ENCODE measurements around the gene SLC45A2. TPM values are rescaled to one million over a fixed set of nuclear protein-coding genes. Genes with fewer than 3 reads are reported as not detected.

SLC45A2 gene
- total RNA-seq, 1 donor from 2014 or later, result not detected

DNA sequence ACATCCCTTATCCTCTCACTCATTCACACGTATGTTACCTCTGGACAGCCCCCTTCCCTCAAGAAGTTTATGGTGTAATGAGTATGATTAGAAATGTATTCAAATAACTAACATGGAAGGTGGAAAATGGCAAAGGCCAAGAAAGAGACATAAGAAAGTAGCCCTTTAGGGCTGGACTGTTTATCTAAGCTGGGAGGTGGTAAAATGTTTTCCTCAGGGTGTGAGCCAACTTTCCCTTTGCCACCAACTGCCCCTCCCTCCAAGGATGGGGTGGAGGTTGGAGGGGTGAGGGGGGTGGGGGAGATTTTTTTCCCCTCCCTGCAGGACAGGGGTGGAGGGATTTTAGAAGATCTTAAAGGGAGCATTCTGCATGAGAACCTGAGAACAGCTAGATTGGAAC lies 8.2 kb downstream of the SLC45A2 start:
- H3K27ac Mint-ChIP-seq, result no peak overlapping the region
- Histone ChIP-seq H3K36me3 (no peaks in the 10 kb centered on the region), H3K79me2 (ENCODE audit: low read depth) (no peaks in the 10 kb centered on the region), H3K4me2 (peak overlapping the region; percentile 20), H3K9ac (no peak overlapping the region), H3K4me1 (peaks cover 23% of the 10 kb centered on the region), H3F3A (ENCODE audit: low read depth) (peaks cover 13% of the 10 kb centered on the region), H3K27me3 (no peaks in the 10 kb centered on the region), H3K9me3 (ENCODE audit: low read depth) (no peaks in the 10 kb centered on the region), H4K20me1 (ENCODE audit: low read depth) (no peaks in the 10 kb centered on the region), H3K4me3 (no peak overlapping the region), H2AFZ (replicated peaks) (peak overlapping the region; percentile 90), H3K27ac (no peak overlapping the region)
- no peaks in the 10 kb centered on the region for H3K4me1 Mint-ChIP-seq
- no peak for DNase-seq (ENCODE audit: low spot score)
- H3K9me3 Mint-ChIP-seq, result no peaks in the 10 kb centered on the region
- no peak overlapping the region for H3K4me3 Mint-ChIP-seq
- no peak for TF ChIP-seq EZH2phosphoT487 (IDR thresholded peaks at IDR 0.05)
- TF ChIP-seq EZH2 (IDR thresholded peaks at IDR 0.05), result no peak
- TF ChIP-seq, protein P1, sequence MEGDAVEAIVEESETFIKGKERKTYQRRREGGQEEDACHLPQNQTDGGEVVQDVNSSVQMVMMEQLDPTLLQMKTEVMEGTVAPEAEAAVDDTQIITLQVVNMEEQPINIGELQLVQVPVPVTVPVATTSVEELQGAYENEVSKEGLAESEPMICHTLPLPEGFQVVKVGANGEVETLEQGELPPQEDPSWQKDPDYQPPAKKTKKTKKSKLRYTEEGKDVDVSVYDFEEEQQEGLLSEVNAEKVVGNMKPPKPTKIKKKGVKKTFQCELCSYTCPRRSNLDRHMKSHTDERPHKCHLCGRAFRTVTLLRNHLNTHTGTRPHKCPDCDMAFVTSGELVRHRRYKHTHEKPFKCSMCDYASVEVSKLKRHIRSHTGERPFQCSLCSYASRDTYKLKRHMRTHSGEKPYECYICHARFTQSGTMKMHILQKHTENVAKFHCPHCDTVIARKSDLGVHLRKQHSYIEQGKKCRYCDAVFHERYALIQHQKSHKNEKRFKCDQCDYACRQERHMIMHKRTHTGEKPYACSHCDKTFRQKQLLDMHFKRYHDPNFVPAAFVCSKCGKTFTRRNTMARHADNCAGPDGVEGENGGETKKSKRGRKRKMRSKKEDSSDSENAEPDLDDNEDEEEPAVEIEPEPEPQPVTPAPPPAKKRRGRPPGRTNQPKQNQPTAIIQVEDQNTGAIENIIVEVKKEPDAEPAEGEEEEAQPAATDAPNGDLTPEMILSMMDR (IDR thresholded peaks at IDR 0.05), result no peak
- H3K27me3 Mint-ChIP-seq (ENCODE audit: insufficient read depth, low read depth), result no peaks in the 10 kb centered on the region
- no peaks in the 10 kb centered on the region for H3K36me3 Mint-ChIP-seq

DNA sequence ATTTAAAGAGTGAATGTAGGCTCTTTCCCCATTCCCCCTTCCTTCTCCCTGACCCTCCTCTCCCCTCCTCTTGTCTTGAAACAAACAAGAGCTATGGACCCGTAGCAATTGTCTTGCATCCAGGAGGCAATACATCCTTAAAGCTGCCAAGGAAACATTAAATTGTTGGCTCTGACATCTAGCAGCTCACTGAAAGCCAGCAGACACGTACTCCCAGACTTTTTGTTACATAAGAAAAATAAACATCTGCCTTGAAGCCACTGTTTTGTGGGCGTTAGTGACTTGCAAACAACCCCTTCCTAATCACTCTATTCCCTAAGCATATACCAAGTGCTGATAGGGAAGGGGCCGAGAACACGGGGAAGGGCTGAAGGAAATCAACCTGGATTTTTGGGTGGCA lies 8.6 kb downstream of the SLC45A2 start:
- H3K4me1 ChIP-seq, result peaks cover 23% of the 10 kb centered on the region
- DNase-seq (ENCODE audit: low spot score), result peak; percentile 17
- no peaks in the 10 kb centered on the region for H3K27me3 ChIP-seq
- peaks cover 13% of the 10 kb centered on the region for H3F3A ChIP-seq (ENCODE audit: low read depth)
- Mint-ChIP-seq H3K27me3 (ENCODE audit: insufficient read depth, low read depth) (no peaks in the 10 kb centered on the region), H3K27ac (no peak overlapping the region), H3K4me1 (no peaks in the 10 kb centered on the region), H3K36me3 (no peaks in the 10 kb centered on the region), H3K4me3 (no peak overlapping the region), H3K9me3 (no peaks in the 10 kb centered on the region)
- TF ChIP-seq EZH2phosphoT487 (IDR thresholded peaks at IDR 0.05) (no peak), EZH2 (IDR thresholded peaks at IDR 0.05) (no peak)
- TF ChIP-seq, protein P1 (IDR thresholded peaks at IDR 0.05), result no peak
- no peak overlapping the region for H3K4me3 ChIP-seq
- no peaks in the 10 kb centered on the region for H3K79me2 ChIP-seq (ENCODE audit: low read depth)
- H4K20me1 ChIP-seq (ENCODE audit: low read depth), result no peaks in the 10 kb centered on the region
- H2AFZ ChIP-seq (replicated peaks), result peak overlapping the region; percentile 90
- peak overlapping the region; percentile 20 for H3K4me2 ChIP-seq
- H3K9me3 ChIP-seq (ENCODE audit: low read depth), result no peaks in the 10 kb centered on the region
- no peaks in the 10 kb centered on the region for H3K36me3 ChIP-seq
- no peak overlapping the region for H3K27ac ChIP-seq
- no peak overlapping the region for H3K9ac ChIP-seq

DNA sequence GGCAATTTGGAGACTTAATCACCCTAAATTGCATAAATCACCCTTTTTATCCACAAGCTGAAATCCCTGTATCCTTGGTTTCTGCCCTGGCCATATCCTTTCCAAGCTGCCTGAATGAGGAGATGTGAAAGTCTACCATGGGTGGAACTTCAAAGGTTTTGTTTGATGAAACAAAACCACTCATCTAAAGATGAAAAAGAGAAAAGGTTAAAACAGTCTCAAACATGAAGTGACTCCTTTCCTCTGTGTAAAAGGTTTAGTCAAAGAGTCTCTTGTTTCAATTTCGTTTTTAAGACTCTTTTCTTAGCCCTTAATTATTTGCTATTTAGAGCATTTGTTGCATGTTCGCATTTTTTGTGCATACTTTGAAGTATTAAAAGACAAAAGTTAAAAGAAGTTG lies 11.2 kb downstream of the SLC45A2 start:
- no peak overlapping the region for H3K9ac ChIP-seq
- H3F3A ChIP-seq (ENCODE audit: low read depth), result peaks cover 9% of the 10 kb centered on the region
- no peak for DNase-seq (ENCODE audit: low spot score)
- no peaks in the 10 kb centered on the region for H3K79me2 ChIP-seq (ENCODE audit: low read depth)
- Mint-ChIP-seq H3K9me3 (no peaks in the 10 kb centered on the region), H3K36me3 (no peaks in the 10 kb centered on the region), H3K4me1 (peaks cover under 1% of the 10 kb centered on the region), H3K4me3 (no peak overlapping the region), H3K27me3 (ENCODE audit: insufficient read depth, low read depth) (no peaks in the 10 kb centered on the region), H3K27ac (no peak overlapping the region)
- H3K4me3 ChIP-seq, result no peak overlapping the region
- no peak overlapping the region for H3K4me2 ChIP-seq
- no peaks in the 10 kb centered on the region for H3K9me3 ChIP-seq (ENCODE audit: low read depth)
- H3K4me1 ChIP-seq, result peaks cover 23% of the 10 kb centered on the region
- H3K36me3 ChIP-seq, result no peaks in the 10 kb centered on the region
- H2AFZ ChIP-seq (replicated peaks), result peak overlapping the region; percentile 26
- no peaks in the 10 kb centered on the region for H3K27me3 ChIP-seq
- TF ChIP-seq EZH2 (IDR thresholded peaks at IDR 0.05), result no peak
- TF ChIP-seq, protein P1 (IDR thresholded peaks at IDR 0.05), result no peak
- TF ChIP-seq EZH2phosphoT487 (IDR thresholded peaks at IDR 0.05), result no peak
- H3K27ac ChIP-seq, result no peak overlapping the region
- no peaks in the 10 kb centered on the region for H4K20me1 ChIP-seq (ENCODE audit: low read depth)
